ENCODE measurements around the gene FBXO24. TPM values are rescaled to one million over a fixed set of nuclear protein-coding genes. Genes with fewer than 3 reads are reported as not detected.

FBXO24 gene
- total and polyA plus RNA-seq, 2 of the 8 experiments (the other 6 are each of a cell fraction or from before 2014, with no cell fraction given) = 0.35 to 0.57 TPM

DNA sequence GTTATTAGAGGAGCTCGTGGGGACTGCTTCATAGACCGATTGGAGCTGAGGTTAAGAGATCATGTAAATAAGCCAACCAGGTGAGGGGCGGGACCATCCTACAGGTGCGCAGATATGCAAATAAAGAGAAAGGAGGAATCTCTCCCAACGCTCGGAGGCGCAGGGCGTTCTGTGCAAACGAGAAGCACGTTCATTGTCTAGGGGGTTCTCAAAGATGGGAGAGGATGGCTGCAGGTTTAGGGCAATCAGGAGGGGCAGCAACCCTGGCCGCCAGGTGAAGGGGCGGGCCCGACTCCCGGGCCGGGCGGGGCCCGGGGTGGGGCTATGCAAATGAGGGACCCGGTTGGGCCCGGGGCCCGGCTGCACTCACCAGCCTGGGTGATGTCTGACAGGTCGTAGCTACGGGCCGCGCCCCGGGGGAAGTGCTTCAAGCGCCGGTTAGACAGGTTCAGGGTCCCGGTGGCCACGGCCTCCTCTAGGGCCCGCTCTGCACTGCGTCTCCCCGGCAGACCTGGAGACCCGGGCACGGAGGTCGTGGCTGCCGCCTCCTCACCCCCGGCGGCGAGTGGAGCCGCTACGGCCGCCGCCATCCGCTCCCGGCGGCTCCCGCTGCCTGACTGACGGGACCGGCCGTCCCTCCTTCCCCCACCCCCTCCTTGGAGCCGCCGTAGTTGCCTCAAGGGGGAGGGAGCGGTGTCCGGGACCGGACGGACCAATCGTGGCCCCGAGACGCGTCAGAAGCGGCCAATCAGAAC, 440 bp upstream of the FBXO24 start, which contains the start of gene LRCH4 (continued):
- TF ChIP-seq RFX5 (IDR thresholded peaks at IDR 0.05; ENCODE audit: borderline replicate concordance, low read depth, low read length) = no peak
- no peak for TF ChIP-seq SIX5 (IDR thresholded peaks at IDR 0.05; ENCODE audit: low read depth, low read length)
- peak in 1 of 2 experiments; percentile 60; a peak in 1 of 3 replicates for TF ChIP-seq EP300 (IDR thresholded peaks at IDR 0.05; ENCODE audit: borderline replicate concordance in 1 of 2, low read depth in 2 of 2, low read length in 2 of 2)
- TF ChIP-seq KDM4A (IDR thresholded peaks at IDR 0.05; ENCODE audit: low read depth, low read length, severe bottlenecking) = no peak
- TF ChIP-seq TEAD4 (IDR thresholded peaks at IDR 0.05; ENCODE audit: low read depth, low read length) = no peak
- TF ChIP-seq, protein P1, sequence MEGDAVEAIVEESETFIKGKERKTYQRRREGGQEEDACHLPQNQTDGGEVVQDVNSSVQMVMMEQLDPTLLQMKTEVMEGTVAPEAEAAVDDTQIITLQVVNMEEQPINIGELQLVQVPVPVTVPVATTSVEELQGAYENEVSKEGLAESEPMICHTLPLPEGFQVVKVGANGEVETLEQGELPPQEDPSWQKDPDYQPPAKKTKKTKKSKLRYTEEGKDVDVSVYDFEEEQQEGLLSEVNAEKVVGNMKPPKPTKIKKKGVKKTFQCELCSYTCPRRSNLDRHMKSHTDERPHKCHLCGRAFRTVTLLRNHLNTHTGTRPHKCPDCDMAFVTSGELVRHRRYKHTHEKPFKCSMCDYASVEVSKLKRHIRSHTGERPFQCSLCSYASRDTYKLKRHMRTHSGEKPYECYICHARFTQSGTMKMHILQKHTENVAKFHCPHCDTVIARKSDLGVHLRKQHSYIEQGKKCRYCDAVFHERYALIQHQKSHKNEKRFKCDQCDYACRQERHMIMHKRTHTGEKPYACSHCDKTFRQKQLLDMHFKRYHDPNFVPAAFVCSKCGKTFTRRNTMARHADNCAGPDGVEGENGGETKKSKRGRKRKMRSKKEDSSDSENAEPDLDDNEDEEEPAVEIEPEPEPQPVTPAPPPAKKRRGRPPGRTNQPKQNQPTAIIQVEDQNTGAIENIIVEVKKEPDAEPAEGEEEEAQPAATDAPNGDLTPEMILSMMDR (IDR thresholded peaks at IDR 0.05; ENCODE audit: control extremely low read depth in 1 of 3, insufficient read depth in 1 of 3, low read depth in 1 of 3, low read length in 3 of 3) = no peak
- TF ChIP-seq TBP (IDR thresholded peaks at IDR 0.05; ENCODE audit: low read depth, low read length) = peak; percentile 84
- no peak for TF ChIP-seq BACH1 (IDR thresholded peaks at IDR 0.05; ENCODE audit: low read length)
- no peak for TF ChIP-seq RXRA (IDR thresholded peaks at IDR 0.05; ENCODE audit: insufficient read depth, low read depth, low read length)
- no peak for TF ChIP-seq RNF2 (IDR thresholded peaks at IDR 0.05; ENCODE audit: borderline replicate concordance, low read depth, low read length, missing control alignments, poor library complexity, severe bottlenecking)
- TF ChIP-seq SIRT6 (IDR thresholded peaks at IDR 0.05; ENCODE audit: low read length) = no peak
- TF ChIP-seq EZH2 (IDR thresholded peaks at IDR 0.05; ENCODE audit: low read depth, low read length, severe bottlenecking) = no peak
- no peak for TF ChIP-seq ZNF274 (IDR thresholded peaks at IDR 0.05; ENCODE audit: borderline replicate concordance, extremely low read depth, low read length)
- no peak for TF ChIP-seq CEBPB (IDR thresholded peaks at IDR 0.05; ENCODE audit: low read depth, low read length)
- no peak for TF ChIP-seq NANOG (IDR thresholded peaks at IDR 0.05; ENCODE audit: insufficient read depth, low read depth, low read length, poor library complexity, severe bottlenecking)
- TF ChIP-seq HDAC2 (IDR thresholded peaks at IDR 0.05; ENCODE audit: borderline replicate concordance in 1 of 2, low read depth in 2 of 2, low read length in 2 of 2) = peak in 1 of 2 experiments; percentile 69; a peak in 1 of 4 replicates
- TF ChIP-seq RBBP5 (IDR thresholded peaks at IDR 0.05; ENCODE audit: borderline replicate concordance, low read depth, low read length) = no peak; the same call in 1 of the 2 replicates
- TF ChIP-seq, protein P2, sequence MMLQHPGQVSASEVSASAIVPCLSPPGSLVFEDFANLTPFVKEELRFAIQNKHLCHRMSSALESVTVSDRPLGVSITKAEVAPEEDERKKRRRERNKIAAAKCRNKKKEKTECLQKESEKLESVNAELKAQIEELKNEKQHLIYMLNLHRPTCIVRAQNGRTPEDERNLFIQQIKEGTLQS (IDR thresholded peaks at IDR 0.05; ENCODE audit: insufficient read depth, low read depth, low read length) = no peak
- TF ChIP-seq GABPA (IDR thresholded peaks at IDR 0.05; ENCODE audit: borderline replicate concordance, insufficient read depth, low read length) = no peak
- TF ChIP-seq SRF (IDR thresholded peaks at IDR 0.05; ENCODE audit: low read depth, low read length) = no peak

Data from H1 (cell line).